NOMO-1 (cell line): ENCODE measurements around the gene MBNL2.

Experiments
- DNase-seq, 2 experiments: peaks; one replicate each; lab custom pipeline; 2025; ENCODE audit not compliant: unreplicated experiment in 2 of 2; lab: John Stamatoyannopoulos, UW

The MBNL2 gene

GRCh38 chr13:97231829-97232196 lies 9.7 kb downstream of the MBNL2 start:
- DNase-seq = no peak

- no peak for DNase-seq
Measured at GRCh38 chr13:97233499-97233898, 11.4 kb downstream of the MBNL2 start.

DNA sequence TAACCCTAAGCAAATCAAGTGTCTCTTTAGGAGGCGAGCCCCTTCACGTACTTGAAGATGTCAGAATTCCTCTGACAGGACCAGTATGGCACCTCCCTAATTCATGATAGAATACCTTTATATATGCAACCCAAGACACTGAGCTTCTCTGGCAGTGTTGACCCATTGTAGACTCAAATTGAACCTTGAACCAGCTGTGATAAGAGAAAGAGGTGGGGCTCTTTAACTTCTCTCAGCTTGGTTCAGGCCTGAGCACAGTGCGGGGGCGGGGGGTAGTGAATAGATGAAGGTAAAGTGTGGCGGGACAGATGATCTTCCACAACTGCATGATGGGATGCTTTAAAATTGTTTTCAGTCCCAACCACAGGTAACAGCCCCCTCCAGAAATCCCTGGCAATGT lies 12.1 kb downstream of the MBNL2 start:
- no peak for DNase-seq

DNA sequence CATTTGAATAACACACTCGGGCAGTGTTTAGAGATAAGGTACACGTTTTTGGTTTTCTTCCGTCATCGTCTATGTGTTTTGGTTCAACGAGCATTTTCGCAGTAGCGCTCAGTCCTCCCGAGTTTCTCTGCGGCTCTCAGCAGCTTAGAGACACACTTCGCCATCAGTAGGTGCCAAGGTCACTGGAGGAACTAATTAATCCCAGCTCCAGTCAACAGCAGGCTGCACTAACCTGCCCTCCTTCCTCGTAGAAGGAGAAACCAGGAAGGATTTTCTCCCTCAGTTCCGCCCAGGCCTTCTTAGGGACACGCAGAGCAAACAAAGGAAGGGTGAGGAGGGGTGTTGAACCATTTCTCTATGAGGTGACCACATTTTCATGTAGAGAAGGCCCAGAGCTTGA lies 12.6 kb downstream of the MBNL2 start:
- DNase-seq = no peak

- no peak for DNase-seq
Measured at GRCh38 chr13:97235549-97236231, 13.6 kb downstream of the MBNL2 start.

- no peak for DNase-seq
Measured at GRCh38 chr13:97237388-97237787, 15.3 kb downstream of the MBNL2 start.

DNA sequence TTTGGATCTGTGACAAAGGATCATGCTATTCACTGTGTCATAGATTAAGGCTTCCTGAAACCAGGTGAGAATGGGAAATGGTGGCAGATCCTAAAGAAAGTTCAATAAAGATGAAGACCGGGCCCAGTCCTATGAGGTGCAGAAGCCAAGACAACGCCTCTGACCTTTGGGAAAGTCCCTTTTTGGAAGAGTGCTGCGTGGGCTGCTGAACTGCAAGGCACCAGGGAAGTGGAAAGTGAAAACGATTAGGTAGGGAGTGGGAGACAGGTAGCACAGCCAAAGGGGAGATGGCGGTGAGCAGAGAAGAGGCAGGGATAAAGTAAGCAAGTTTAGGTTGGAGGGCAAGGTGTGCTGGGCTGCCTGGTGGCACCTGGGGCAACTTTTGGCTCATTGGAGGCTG lies 16.3 kb downstream of the MBNL2 start:
- no peak for DNase-seq

- DNase-seq = no peak
Measured at GRCh38 chr13:97238883-97239282, 16.8 kb downstream of the MBNL2 start.

DNA sequence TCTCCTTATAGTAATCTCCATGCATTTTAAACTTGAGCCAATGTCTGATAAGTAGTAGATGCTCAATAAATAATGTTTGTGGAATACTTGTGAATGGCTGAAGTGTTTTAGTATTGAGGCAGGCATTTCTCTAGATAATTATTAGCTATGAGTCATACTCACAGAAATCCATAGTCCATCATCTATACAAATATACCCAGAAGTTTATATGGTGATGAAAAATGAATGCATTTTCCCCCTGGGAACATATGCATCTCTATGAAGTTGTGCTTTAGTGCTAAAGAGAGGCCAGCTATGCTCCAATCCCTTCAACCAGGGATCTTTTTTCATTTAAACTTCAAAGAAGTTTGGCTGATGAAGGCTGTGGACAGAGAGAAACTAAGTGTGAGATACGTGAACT lies 17.2 kb downstream of the MBNL2 start:
- DNase-seq = no peak

- DNase-seq = no peak
Measured at GRCh38 chr13:97239943-97240787, 18.0 kb downstream of the MBNL2 start.

DNA sequence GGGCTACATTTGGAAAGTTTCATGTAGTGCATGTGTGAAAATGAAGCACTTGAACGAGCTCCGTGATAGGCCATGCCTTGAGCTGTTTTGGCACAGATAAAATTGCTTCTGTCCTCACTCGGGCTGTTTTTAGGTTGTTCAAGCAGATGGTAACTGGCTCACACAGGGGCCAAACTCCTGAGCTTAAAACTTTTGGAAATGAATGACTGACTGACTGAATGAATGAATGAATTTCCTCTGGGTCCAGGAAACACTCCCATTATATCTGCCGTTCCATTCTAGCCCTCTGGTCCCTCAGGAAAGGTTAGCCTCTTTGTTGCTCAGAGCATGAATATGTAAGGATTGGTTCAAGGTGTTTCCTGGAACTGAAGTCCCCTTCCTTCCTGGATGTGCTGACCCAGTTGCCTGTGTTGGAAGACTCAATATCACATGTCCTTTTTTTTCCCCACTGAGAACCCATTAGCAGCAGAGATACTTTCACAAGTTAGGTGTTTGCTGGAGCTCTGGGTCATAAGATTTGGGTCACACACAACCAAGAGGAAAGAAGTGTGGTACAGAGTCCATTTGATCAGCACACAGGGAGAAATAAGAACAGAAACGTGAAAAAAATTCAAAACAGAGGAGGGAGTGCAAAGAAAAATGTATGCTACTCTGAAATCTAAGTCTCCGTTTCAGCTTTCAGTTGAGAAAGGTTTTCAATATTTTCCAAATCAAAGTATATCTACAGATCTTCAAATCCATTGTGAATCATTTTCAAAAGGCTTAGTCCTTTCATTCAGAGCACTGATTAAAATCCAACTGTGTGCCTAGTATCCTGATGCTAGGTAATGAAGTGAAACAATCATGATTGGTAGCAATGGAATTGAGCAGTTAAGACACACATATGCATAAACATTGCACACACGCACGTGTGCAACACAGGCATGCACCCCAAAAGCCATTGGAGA lies 18.9 kb downstream of the MBNL2 start:
- DNase-seq = no peak

- no peak for DNase-seq
Measured at GRCh38 chr13:97241761-97242160, 19.6 kb downstream of the MBNL2 start.

DNA sequence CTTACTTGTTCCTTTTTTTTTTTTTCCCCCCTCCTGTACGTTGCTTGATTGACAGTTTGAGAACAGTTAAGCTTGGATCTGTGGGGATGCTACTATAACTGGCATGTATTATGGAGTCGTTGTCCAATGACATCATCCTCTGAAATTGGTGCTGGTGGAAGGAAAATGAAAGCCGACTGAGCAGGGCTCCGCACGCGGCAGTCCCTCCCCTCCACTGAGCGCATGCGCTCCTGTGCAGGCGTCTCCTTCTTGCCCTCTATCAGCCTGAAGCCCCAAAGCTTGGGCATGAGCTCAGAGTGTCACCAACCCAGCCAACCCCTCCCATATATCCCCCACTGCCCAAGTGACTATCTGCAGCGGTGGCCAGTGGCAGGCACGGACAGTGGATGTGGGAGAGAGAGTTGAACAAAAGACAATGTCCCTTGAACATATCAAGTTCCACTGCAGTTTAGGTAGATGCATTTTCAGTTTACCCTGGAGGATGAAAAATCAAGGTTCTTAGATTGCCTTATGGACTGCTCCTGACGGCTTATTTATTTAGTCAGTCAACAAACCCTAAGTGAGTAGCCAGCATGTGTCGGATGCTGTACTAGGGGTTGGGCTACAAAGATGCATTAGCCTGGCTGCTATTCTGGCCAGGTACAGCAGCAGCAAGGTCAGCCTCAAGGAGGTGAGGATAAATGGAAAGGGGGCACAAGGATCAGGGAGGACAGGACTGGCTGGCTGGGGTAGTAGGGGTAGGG lies 20.8 kb downstream of the MBNL2 start:
- DNase-seq = no peak

GRCh38 chr13:97243915-97244781 lies 22.0 kb downstream of the MBNL2 start:
- DNase-seq = no peak

DNA sequence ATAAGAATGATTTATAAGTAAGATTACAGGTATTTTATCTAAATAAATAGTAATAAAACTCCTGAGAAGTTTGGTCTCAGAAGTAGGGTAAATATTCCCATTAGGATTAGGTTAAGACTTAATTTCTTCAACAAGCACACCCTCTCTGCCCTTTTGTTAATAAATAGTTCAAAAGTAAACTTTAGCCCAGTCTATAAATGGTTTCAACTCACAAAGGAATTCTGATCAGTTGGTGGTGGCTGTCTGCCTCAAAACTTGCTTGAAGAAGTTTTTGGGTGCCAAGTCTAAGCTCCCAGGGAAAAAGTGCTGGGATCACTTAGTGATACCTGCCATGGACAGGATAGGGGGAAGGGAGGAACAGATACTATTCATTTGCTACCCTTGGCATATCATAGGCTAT lies 22.9 kb downstream of the MBNL2 start:
- no peak for DNase-seq

GRCh38 chr13:97246596-97247158 lies 24.5 kb downstream of the MBNL2 start:
- no peak for DNase-seq

DNA sequence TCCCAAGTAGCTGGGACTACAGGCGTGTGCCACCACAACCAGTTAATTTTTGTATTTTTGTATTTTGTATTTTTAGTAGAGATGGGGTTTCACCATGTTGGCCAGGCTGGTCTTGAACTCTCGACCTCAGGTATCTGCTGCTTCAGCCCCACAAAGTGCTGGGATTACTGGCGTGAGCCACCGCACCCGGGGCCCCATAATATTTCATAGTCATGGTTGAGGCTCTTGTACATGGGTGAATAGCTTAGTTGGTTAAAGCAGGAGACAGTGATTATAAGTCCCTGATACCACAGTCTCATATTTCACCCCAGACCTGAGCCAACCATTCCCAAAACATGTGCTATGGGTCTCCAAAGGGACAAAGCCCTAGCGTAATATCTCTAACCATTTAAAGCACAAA lies 26.1 kb downstream of the MBNL2 start:
- DNase-seq = no peak

GRCh38 chr13:97249093-97249795 lies 27.1 kb downstream of the MBNL2 start:
- DNase-seq = no peak
